Karpas-422 (cell line): ENCODE data around the gene RNF212. TPM values are rescaled to one million over a fixed set of nuclear protein-coding genes. Genes with fewer than 3 reads are reported as not detected.
A peak's percentile ranks its signal among the peaks of the same experiment; 100 is the strongest.

ENCODE experiments used
- DNase-seq: peaks from one replicate; pipeline ENCODE4 v3.0.0-alpha.2; 2015
- H2AFZ ChIP-seq: fragments of 200-600 bp; sonication (generic); 2 replicates; pipeline ENCODE4 v1.6.1; 2014; ENCODE audit warnings: antibody characterized with exemption, low read length, mixed read lengths
- H3K27ac ChIP-seq: fragments of 200-600 bp; sonication (generic); 2 replicates; pipeline ENCODE4 v1.5.1; 2014; ENCODE audit warnings: mild to moderate bottlenecking, low read length, moderate library complexity
- H3K27me3 ChIP-seq: fragments of 200-600 bp; sonication (generic); 2 replicates; pipeline ENCODE4 v1.6.1; 2014; ENCODE audit warnings: low read length, mixed read lengths
- H3K36me3 ChIP-seq: fragments of 200-600 bp; sonication (generic); 2 replicates; pipeline ENCODE4 v1.6.1; 2014; ENCODE audit warnings: low read length, mixed read lengths; ENCODE audit not compliant: insufficient read depth
- H3K4me1 ChIP-seq: fragments of 200-600 bp; sonication (generic); 2 replicates; pipeline ENCODE4 v1.6.1; 2014; ENCODE audit warnings: mild to moderate bottlenecking, low read length, mixed read lengths
- H3K4me2 ChIP-seq: fragments of 200-600 bp; sonication (generic); 2 replicates; pipeline ENCODE4 v1.6.1; 2014; ENCODE audit warnings: low read length, low read depth, mild to moderate bottlenecking; ENCODE audit not compliant: poor library complexity, severe bottlenecking
- H3K4me3 ChIP-seq: fragments of 200-600 bp; sonication (generic); 2 replicates; pipeline ENCODE4 v1.5.1; 2014; ENCODE audit warnings: mild to moderate bottlenecking, antibody characterized with exemption, low read length, mixed read lengths
- H3K79me2 ChIP-seq: fragments of 200-600 bp; sonication (generic); 2 replicates; pipeline ENCODE4 v1.6.1; 2014; ENCODE audit warnings: mild to moderate bottlenecking, low read length, mixed read lengths
- H3K9ac ChIP-seq: fragments of 200-600 bp; sonication (generic); 2 replicates; pipeline ENCODE4 v1.6.0; 2014; ENCODE audit warnings: low read length
- H3K9me2 ChIP-seq: fragments of 200-600 bp; sonication (generic), shearing (Covaris generic); replicated peaks from 2 replicates; pipeline ENCODE4 v1.6.0; 2014; ENCODE audit warnings: mild to moderate bottlenecking, low read length, moderate library complexity; ENCODE audit not compliant: insufficient read depth
- H3K9me3 ChIP-seq: fragments of 300-700, 200-600 bp; sonication (generic); 2 replicates; pipeline ENCODE4 v1.6.1; 2014; ENCODE audit warnings: low read length, mixed read lengths
- H4K20me1 ChIP-seq: fragments of 200-600 bp; sonication (generic); 2 replicates; pipeline ENCODE4 v1.6.1; 2014; ENCODE audit warnings: mild to moderate bottlenecking, antibody characterized with exemption, low read length, low read depth; ENCODE audit not compliant: insufficient read depth
- total RNA-seq: library from RNA; depleted of rRNA; stranded (reverse); fragments of >200 nt; shearing (Covaris generic); gene quantifications from 2 replicates; pipeline ENCODE4 v1.2.3, GENCODE V29; 2014; ENCODE audit warnings: low replicate concordance

The RNF212 gene
- total RNA-seq, 1 experiment from 2014 or later, result not detected

DNA sequence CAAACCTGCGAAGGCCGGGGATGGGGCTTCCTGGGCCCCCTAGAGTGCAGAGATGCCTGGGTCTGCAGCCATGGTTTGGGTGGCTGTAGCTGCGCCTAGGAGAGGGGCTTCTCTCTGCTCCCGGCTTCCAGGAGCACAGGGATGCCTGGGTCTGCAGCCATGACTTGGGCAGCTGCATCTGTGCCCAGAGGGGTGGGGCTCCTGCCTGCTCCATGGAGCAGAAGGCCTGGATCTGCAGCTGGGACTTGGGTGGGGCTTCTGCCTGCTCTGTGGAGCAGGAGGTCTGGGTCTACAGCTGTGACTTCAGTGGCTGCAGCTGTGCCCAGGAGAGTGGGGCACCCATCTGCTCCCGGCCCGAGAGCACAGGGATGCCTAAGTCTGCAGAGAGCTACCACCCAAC is 38.2 kb upstream of the RNF212 start:
- Histone ChIP-seq H3K4me3 (no peak overlapping the region), H3K27ac (no peak overlapping the region), H3K4me1 (no peaks in the 10 kb centered on the region), H2AFZ (no peak overlapping the region), H3K4me2 (no peak overlapping the region), H4K20me1 (no peaks in the 10 kb centered on the region), H3K36me3 (no peaks in the 10 kb centered on the region), H3K27me3 (no peaks in the 10 kb centered on the region), H3K9ac (no peak overlapping the region), H3K9me2 (no peaks in the 10 kb centered on the region), H3K79me2 (no peaks in the 10 kb centered on the region), H3K9me3 (no peaks in the 10 kb centered on the region)
- no peak for DNase-seq

DNA sequence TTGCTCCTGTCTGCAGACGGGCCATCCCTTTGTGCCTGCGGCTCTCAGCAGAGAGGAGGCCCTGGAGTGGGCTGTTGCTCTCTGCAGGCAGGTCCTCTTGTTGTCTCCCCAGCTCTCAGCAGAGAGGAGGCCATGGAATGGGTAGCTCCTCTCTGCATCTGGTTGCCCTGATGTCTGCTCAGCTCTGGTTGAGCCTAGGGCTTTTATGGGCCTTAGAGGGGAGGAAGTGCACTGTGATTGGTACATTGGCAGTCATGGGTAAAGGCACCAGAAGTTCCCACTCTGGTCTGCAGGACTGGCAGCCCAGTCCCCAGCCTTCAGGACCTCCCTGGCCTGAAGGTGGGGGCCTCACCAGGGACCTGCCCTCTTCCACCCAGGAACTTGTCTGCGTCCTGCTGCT is 37.5 kb upstream of the RNF212 start:
- no peaks in the 10 kb centered on the region for H3K36me3 ChIP-seq
- no peaks in the 10 kb centered on the region for H4K20me1 ChIP-seq
- no peaks in the 10 kb centered on the region for H3K79me2 ChIP-seq
- H3K9me3 ChIP-seq, result no peaks in the 10 kb centered on the region
- H3K27me3 ChIP-seq, result no peaks in the 10 kb centered on the region
- no peak overlapping the region for H3K9ac ChIP-seq
- no peak overlapping the region for H3K4me3 ChIP-seq
- DNase-seq, result no peak
- no peaks in the 10 kb centered on the region for H3K4me1 ChIP-seq
- H2AFZ ChIP-seq, result no peak overlapping the region
- no peaks in the 10 kb centered on the region for H3K9me2 ChIP-seq
- H3K4me2 ChIP-seq, result no peak overlapping the region
- H3K27ac ChIP-seq, result no peak overlapping the region

DNA sequence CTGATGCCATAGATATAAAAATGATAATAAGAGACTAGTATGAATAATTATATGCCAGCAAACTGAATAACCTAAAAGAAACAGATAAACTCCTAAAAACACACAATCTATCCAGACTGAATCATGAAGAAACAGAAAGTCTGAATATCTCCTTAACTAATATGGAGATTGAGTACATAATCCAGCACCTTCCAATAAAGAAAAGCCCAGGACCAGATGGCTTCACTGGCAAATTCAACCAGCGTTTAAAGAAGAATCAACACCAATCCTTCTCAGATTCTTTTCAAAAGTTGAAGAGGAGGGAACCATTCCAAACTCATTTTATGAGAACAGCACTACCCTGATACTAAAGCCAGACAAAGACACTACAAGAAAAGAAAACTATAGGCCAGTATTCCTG is 26.5 kb upstream of the RNF212 start:
- H3K27ac ChIP-seq, result no peak overlapping the region
- no peaks in the 10 kb centered on the region for H3K36me3 ChIP-seq
- H3K4me2 ChIP-seq, result no peak overlapping the region
- H3K9me2 ChIP-seq, result no peaks in the 10 kb centered on the region
- no peak overlapping the region for H3K9ac ChIP-seq
- H3K79me2 ChIP-seq, result no peaks in the 10 kb centered on the region
- DNase-seq, result no peak
- H3K4me1 ChIP-seq, result 0 out of 2 replicates have a peak, but pooled peaks cover 4% of the 10 kb centered on the region
- no peak overlapping the region for H2AFZ ChIP-seq
- H3K4me3 ChIP-seq, result no peak overlapping the region
- H4K20me1 ChIP-seq, result no peaks in the 10 kb centered on the region
- H3K9me3 ChIP-seq, result no peaks in the 10 kb centered on the region
- H3K27me3 ChIP-seq, result no peaks in the 10 kb centered on the region

DNA sequence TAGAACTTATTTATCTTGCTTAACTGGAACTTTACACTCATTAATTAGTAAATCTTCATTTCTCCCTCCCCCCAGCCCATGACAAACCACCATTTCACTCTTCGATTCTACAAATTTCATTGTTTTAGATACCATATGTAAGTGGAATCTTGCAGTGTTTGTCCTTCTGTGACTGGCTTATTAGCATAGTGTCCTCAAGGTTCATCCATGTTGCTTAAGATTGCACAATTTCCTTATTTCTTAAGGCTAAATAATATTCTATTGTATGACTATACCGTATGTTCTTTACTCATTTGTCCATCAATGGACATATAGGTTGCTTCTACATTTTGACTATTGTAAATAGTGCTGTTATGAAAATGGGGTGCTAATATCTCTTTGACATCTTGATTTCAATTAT is 24.5 kb upstream of the RNF212 start:
- Histone ChIP-seq H3K4me2 (no peak overlapping the region), H2AFZ (no peak overlapping the region), H3K4me3 (no peak overlapping the region), H4K20me1 (no peaks in the 10 kb centered on the region), H3K27me3 (no peaks in the 10 kb centered on the region), H3K79me2 (no peaks in the 10 kb centered on the region), H3K27ac (no peak overlapping the region), H3K9me2 (no peaks in the 10 kb centered on the region), H3K9me3 (no peaks in the 10 kb centered on the region), H3K4me1 (0 out of 2 replicates have a peak, but pooled peaks cover 4% of the 10 kb centered on the region), H3K9ac (no peak overlapping the region), H3K36me3 (no peaks in the 10 kb centered on the region)
- DNase-seq, result no peak

DNA sequence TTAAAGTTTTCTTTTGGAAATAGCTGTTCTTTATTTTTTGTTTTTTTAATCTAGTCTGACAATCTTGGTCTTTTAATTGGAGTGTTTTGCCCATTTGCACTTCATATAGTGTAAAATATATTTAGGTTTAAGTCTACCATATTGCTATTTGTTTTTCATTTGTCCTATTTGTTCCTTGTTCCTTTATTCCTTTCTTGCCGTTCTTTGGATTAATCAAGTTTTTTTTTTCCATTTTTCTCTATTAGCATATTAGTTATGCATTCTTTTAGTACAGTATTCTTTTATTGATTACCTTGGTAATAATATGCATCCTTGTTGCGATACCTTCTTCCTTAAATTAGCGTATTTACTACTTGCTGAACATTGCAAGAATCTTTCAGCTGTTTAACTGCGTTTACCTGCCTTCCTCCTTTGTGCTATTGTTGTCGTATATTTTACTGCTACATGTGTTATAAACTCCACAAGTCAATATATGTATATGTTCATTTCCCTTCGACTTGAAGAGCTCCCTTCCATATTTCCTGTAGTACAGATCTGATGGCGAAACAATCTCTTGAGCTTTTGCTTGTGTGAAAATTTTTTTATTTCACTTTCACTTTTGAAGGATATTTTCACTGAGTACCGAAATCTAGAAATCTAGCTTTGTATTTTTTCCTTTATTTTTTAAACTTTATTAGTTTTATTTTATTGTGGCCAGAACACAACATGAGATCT is 23.9 kb upstream of the RNF212 start:
- H3K9ac ChIP-seq, result no peak overlapping the region
- H3K27ac ChIP-seq, result no peak overlapping the region
- H4K20me1 ChIP-seq, result no peaks in the 10 kb centered on the region
- no peak for DNase-seq
- H3K9me3 ChIP-seq, result no peaks in the 10 kb centered on the region
- H3K4me1 ChIP-seq, result 0 out of 2 replicates have a peak, but pooled peaks cover 4% of the 10 kb centered on the region
- no peaks in the 10 kb centered on the region for H3K36me3 ChIP-seq
- H3K79me2 ChIP-seq, result no peaks in the 10 kb centered on the region
- H3K4me2 ChIP-seq, result peak overlapping the region; percentile 29
- no peak overlapping the region for H2AFZ ChIP-seq
- no peak overlapping the region for H3K4me3 ChIP-seq
- H3K27me3 ChIP-seq, result no peaks in the 10 kb centered on the region
- H3K9me2 ChIP-seq, result no peaks in the 10 kb centered on the region

DNA sequence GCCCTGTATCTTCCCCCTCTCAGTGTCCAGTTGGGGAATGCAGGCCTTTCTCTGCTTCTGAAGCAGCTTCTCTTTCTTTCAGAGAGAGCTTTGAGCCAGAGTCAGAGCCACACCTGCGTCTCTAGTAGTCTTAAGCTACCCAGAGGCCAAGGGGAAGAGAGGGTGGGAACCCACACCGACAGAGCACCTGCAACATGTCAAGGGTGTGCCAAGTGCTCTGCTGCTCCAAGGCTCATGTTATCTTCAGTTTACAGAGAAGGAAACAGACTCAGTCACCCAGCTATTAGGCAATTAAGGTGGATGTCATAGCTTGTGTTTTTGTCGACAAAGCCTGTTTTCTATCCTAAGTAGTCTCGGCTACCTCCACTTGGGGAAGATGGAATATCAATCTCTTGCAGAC is 22.7 kb upstream of the RNF212 start:
- no peak overlapping the region for H3K27ac ChIP-seq
- H3K4me3 ChIP-seq, result no peak overlapping the region
- H4K20me1 ChIP-seq, result no peaks in the 10 kb centered on the region
- H3K9me3 ChIP-seq, result no peaks in the 10 kb centered on the region
- H2AFZ ChIP-seq, result no peak overlapping the region
- no peaks in the 10 kb centered on the region for H3K36me3 ChIP-seq
- DNase-seq, result no peak
- no peak overlapping the region for H3K4me2 ChIP-seq
- no peak overlapping the region for H3K9ac ChIP-seq
- no peaks in the 10 kb centered on the region for H3K79me2 ChIP-seq
- H3K27me3 ChIP-seq, result no peaks in the 10 kb centered on the region
- no peaks in the 10 kb centered on the region for H3K9me2 ChIP-seq
- H3K4me1 ChIP-seq, result 0 out of 2 replicates have a peak, but pooled peaks cover 4% of the 10 kb centered on the region

DNA sequence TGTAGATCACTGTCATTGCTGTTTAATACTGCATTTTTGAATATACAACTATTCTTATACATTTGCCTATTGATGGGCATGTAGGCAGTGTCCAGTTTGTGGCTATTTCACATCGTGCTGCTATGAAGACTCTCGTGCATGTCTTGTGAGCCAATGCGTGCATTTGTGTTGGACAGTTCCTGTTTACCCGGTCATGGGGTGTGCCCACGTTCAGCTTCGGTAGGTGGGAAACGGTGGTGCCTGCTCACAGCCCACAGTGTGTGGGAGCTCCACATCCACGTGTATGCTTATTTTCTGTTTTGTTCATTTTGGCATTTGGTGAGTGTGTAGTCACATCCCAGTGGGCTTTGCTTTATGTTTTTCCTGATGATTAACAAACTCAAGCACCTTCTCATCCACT is 19.7 kb upstream of the RNF212 start:
- Histone ChIP-seq H2AFZ (no peak overlapping the region), H3K9me3 (no peaks in the 10 kb centered on the region), H3K4me3 (no peak overlapping the region), H3K4me1 (no peaks in the 10 kb centered on the region), H3K27ac (no peak overlapping the region), H3K9me2 (no peaks in the 10 kb centered on the region), H3K9ac (no peak overlapping the region), H3K79me2 (no peaks in the 10 kb centered on the region), H3K36me3 (no peaks in the 10 kb centered on the region), H3K4me2 (no peak overlapping the region), H3K27me3 (no peaks in the 10 kb centered on the region), H4K20me1 (no peaks in the 10 kb centered on the region)
- no peak for DNase-seq

DNA sequence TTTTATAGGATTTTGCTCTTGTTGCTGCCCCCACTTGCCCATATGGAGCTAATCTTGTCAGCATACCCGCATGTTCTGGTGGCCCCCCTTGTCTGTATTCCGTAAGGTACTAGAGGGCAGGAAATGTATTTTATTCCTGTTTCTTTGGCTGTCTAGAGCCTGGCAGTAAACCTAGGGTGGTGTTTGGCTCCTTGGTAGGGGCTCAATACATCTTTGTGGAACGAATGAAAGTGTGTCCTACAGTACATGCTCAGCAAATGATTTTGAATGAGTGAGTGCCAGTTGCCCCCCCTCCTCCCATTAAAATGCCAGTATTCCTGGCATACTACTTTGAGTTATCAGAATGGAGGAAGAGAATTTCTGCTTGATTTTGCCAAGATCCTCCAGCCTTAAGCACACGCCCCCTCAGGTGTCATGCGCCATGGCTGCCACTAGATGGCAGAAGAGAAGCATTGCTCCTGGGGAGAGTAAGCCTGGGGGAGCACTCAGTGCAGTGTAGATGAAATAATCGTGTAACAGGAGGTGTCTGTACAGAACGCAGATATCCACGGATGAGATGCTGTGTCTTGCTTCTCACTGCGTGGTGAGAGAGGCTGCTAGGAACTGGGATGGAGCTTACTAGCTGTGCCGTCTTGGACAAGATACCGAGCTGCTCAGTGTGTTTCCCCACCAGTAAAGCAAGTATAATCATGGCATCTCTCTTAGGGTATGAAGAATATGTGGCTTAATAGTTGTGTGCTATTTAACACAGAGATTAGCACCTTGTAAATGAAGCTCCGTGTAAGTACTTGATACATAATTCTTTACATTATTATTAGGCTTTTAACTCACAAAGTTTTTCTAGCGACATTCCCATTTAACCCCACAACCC is 17.2 kb upstream of the RNF212 start:
- DNase-seq, result peak; percentile 93
- Histone ChIP-seq H2AFZ (no peak overlapping the region), H3K4me2 (no peak overlapping the region), H3K4me1 (no peaks in the 10 kb centered on the region), H3K9me2 (no peaks in the 10 kb centered on the region), H3K27ac (no peak overlapping the region), H3K4me3 (no peak overlapping the region), H3K27me3 (no peaks in the 10 kb centered on the region), H3K9me3 (no peaks in the 10 kb centered on the region), H4K20me1 (no peaks in the 10 kb centered on the region), H3K79me2 (no peaks in the 10 kb centered on the region), H3K9ac (no peak overlapping the region), H3K36me3 (no peaks in the 10 kb centered on the region)
